H9 (cell line): ENCODE results near the gene FBN1. TPM values are rescaled to one million over a fixed set of nuclear protein-coding genes. Genes with fewer than 3 reads are reported as not detected.

Experiments
- DNase-seq: peaks from one replicate; pipeline ENCODE4 v3.0.0-alpha.2; 2017
- H2AFZ ChIP-seq: one replicate; pipeline ENCODE4 v1.6.1; 2013; ENCODE audit warnings: mild to moderate bottlenecking, low read length, control low read depth, moderate library complexity
- H2AK5ac ChIP-seq: 2 replicates; pipeline ENCODE4 v1.6.1; 2013; ENCODE audit warnings: low read length, control low read depth, mixed read lengths; ENCODE audit not compliant: insufficient read length
- H2BK120ac ChIP-seq: one replicate; pipeline ENCODE4 v1.6.1; 2013; ENCODE audit warnings: low read depth, mild to moderate bottlenecking, low read length, control low read depth, inconsistent platforms; ENCODE audit not compliant: poor library complexity, severe bottlenecking
- H2BK12ac ChIP-seq: 2 replicates; pipeline ENCODE4 v1.6.1; 2013; ENCODE audit warnings: low read length, control low read depth, mixed read lengths, low read depth; ENCODE audit not compliant: insufficient read length
- H2BK15ac ChIP-seq: 2 replicates; pipeline ENCODE4 v1.6.1; 2013; ENCODE audit warnings: low read depth, low read length, control low read depth
- H2BK20ac ChIP-seq: one replicate; pipeline ENCODE4 v1.6.1; 2013; ENCODE audit warnings: low read depth, mild to moderate bottlenecking, low read length, control low read depth, inconsistent platforms; ENCODE audit not compliant: poor library complexity, severe bottlenecking
- H2BK5ac ChIP-seq: 2 replicates; pipeline ENCODE4 v1.6.1; 2013; ENCODE audit warnings: low read length, control low read depth, mixed read lengths; ENCODE audit not compliant: insufficient read length
- H3K14ac ChIP-seq: 2 replicates; pipeline ENCODE4 v1.6.1; 2013; ENCODE audit warnings: low read length, control low read depth; ENCODE audit not compliant: insufficient read depth
- H3K18ac ChIP-seq: 2 replicates; pipeline ENCODE4 v1.6.1; 2013; ENCODE audit warnings: low read depth, mild to moderate bottlenecking, mixed read lengths, low read length, control low read depth; ENCODE audit not compliant: insufficient read length
- H3K23ac ChIP-seq: 2 replicates; pipeline ENCODE4 v1.6.1; 2013; ENCODE audit warnings: low read length, control low read depth, mixed read lengths, low read depth; ENCODE audit not compliant: insufficient read length
- H3K23me2 ChIP-seq: 2 replicates; pipeline ENCODE4 v1.6.1; 2013; ENCODE audit warnings: low read depth, mild to moderate bottlenecking, mixed read lengths, low read length, control low read depth; ENCODE audit not compliant: insufficient read length, poor library complexity, severe bottlenecking
- H3K27ac ChIP-seq: 2 replicates; pipeline ENCODE4 v1.5.1; 2013; ENCODE audit warnings: low read length, control low read depth, mixed read lengths, low read depth; ENCODE audit not compliant: insufficient read length
- H3K27me3 ChIP-seq: 2 replicates; pipeline ENCODE4 v1.6.1; 2013; ENCODE audit warnings: low read length, control low read depth, inconsistent platforms; ENCODE audit not compliant: insufficient read depth
- H3K4ac ChIP-seq: 2 replicates; pipeline ENCODE4 v1.6.1; 2013; ENCODE audit warnings: low read depth, mild to moderate bottlenecking, control low read depth, inconsistent platforms, low read length, moderate library complexity
- H3K4me1 ChIP-seq: 2 replicates; pipeline ENCODE4 v1.6.1; 2013; ENCODE audit warnings: low read length, control low read depth, inconsistent platforms; ENCODE audit not compliant: insufficient read depth
- H3K4me2 ChIP-seq: 2 replicates; pipeline ENCODE4 v1.6.1; 2013; ENCODE audit warnings: low read length, control low read depth, mixed read lengths; ENCODE audit not compliant: insufficient read length, insufficient read depth
- H3K56ac ChIP-seq: 2 replicates; pipeline ENCODE4 v1.6.1; 2013; ENCODE audit warnings: low read depth, mild to moderate bottlenecking, mixed read lengths, low read length, control low read depth; ENCODE audit not compliant: insufficient read length
- H3K79me1 ChIP-seq: 2 replicates; pipeline ENCODE4 v1.6.1; 2013; ENCODE audit warnings: low read depth, mild to moderate bottlenecking, moderate library complexity, low read length, control low read depth, inconsistent platforms; ENCODE audit not compliant: insufficient read depth, poor library complexity, severe bottlenecking
- H3K79me2 ChIP-seq: 2 replicates; pipeline ENCODE4 v1.6.1; 2013; ENCODE audit warnings: low read length, control low read depth, inconsistent platforms; ENCODE audit not compliant: insufficient read depth
- H3K9ac ChIP-seq: 2 replicates; pipeline ENCODE4 v1.6.1; 2013; ENCODE audit warnings: low read length, control low read depth, mixed read lengths; ENCODE audit not compliant: insufficient read length; ENCODE audit errors: extremely low read depth
- H3K9me3 ChIP-seq: one replicate; pipeline ENCODE4 v1.6.1; 2013; ENCODE audit warnings: low read depth, low read length, inconsistent platforms; ENCODE audit not compliant: control insufficient read depth
- H3T11ph ChIP-seq: one replicate; pipeline ENCODE4 v1.6.1; 2013; ENCODE audit warnings: mild to moderate bottlenecking, low read length, control low read depth, inconsistent platforms
- H4K20me1 ChIP-seq: one replicate; pipeline ENCODE4 v1.6.1; 2013; ENCODE audit not compliant: control insufficient read depth, insufficient read length, insufficient read depth
- H4K5ac ChIP-seq: 2 replicates; pipeline ENCODE4 v1.6.1; 2013; ENCODE audit warnings: low read depth, mild to moderate bottlenecking, mixed read lengths, low read length, control low read depth; ENCODE audit not compliant: insufficient read length
- H4K8ac ChIP-seq: replicated peaks from 2 replicates; pipeline ENCODE4 v1.6.1; 2013; ENCODE audit warnings: low read length, control low read depth, mixed read lengths, low read depth; ENCODE audit not compliant: insufficient read length
- H4K91ac ChIP-seq: 2 replicates; pipeline ENCODE4 v1.6.1; 2013; ENCODE audit warnings: low read depth, mild to moderate bottlenecking, moderate library complexity, mixed read lengths, low read length, control low read depth; ENCODE audit not compliant: insufficient read length
- H3K27ac Mint-ChIP-seq, 3 experiments: 2 replicates in 2 of 3; 3 replicates in 1 of 3; pipeline ENCODE4 v1.8.0; 2020 to 2021; ENCODE audit warnings: mixed read lengths in 3 of 3, mild to moderate bottlenecking in 1 of 3, moderate library complexity in 1 of 3
- H3K27me3 Mint-ChIP-seq: 2 replicates; pipeline ENCODE4 v1.8.0; 2021; ENCODE audit warnings: low read depth, mild to moderate bottlenecking, moderate library complexity, mixed read lengths
- H3K36me3 Mint-ChIP-seq, 3 experiments: 2 replicates in 2 of 3; 3 replicates in 1 of 3; pipeline ENCODE4 v1.8.0; 2020 to 2021; ENCODE audit warnings: low read depth in 3 of 3, mixed read lengths in 3 of 3; ENCODE audit not compliant: insufficient read depth in 1 of 3
- H3K4me1 Mint-ChIP-seq, 2 experiments: 2 replicates each; pipeline ENCODE4 v1.8.0; 2020; ENCODE audit warnings: mixed read lengths in 2 of 2
- H3K4me3 Mint-ChIP-seq, 2 experiments: 2 replicates in 1 of 2; 3 replicates in 1 of 2; pipeline ENCODE4 v1.8.0; 2020 to 2021; ENCODE audit warnings: mild to moderate bottlenecking in 2 of 2, mixed read lengths in 2 of 2, moderate library complexity in 1 of 2
- H3K9me3 Mint-ChIP-seq, 2 experiments: 2 replicates in 1 of 2; 3 replicates in 1 of 2; pipeline ENCODE4 v1.8.0; 2020; ENCODE audit warnings: mild to moderate bottlenecking in 2 of 2, mixed read lengths in 2 of 2, moderate library complexity in 1 of 2
- CTCF ChIP-seq: fragments of 200-600 bp; sonication (generic); conservative IDR thresholded peaks from 3 replicates; pipeline ENCODE4 v1.8.0; 2021; ENCODE audit warnings: antibody characterized with exemption, mild to moderate bottlenecking
- WGBS: extraction: QIAGEN DNeasy Blood & Tissue Kit; methylation state at CpG from one replicate; pipeline ENCODE4 v1.1.7; 2013; ENCODE audit warnings: missing lambda C conversion rate, low lambda C conversion rate, mixed read lengths; ENCODE audit not compliant: insufficient read length; ENCODE audit errors: extremely low coverage; 5-methylcytosine and 5-hydroxymethylcytosine counted together
- total RNA-seq: library from RNA; stranded (reverse); gene quantifications from 2 replicates; pipeline ENCODE4 v1.2.1, GENCODE V29; 2021

Gene FBN1
- total RNA-seq, 1 experiment from 2014 or later, result 3.6 TPM

- H3K36me3 Mint-ChIP-seq, result no peaks in the 10 kb centered on the region
- Histone ChIP-seq H2BK15ac (no peak overlapping the region), H2BK12ac (no peak overlapping the region), H3K4me2 (no peak overlapping the region), H3K27me3 (no peaks in the 10 kb centered on the region), H4K8ac (no peak overlapping the region), H3K23me2 (no peaks in the 10 kb centered on the region), H3K79me1 (no peaks in the 10 kb centered on the region), H3K79me2 (no peaks in the 10 kb centered on the region), H3T11ph (no peak overlapping the region), H3K23ac (no peak overlapping the region), H3K4me1 (no peaks in the 10 kb centered on the region), H4K5ac (no peak overlapping the region), H3K4ac (no peak overlapping the region), H2AK5ac (no peak overlapping the region), H4K20me1 (no peaks in the 10 kb centered on the region), H3K9me3 (no peaks in the 10 kb centered on the region), H2BK120ac (no peak overlapping the region), H3K14ac (no peak overlapping the region), H3K18ac (no peak overlapping the region), H3K27ac (no peak overlapping the region), H4K91ac (no peak overlapping the region), H2BK20ac (no peak overlapping the region), H3K9ac (no peak overlapping the region), H3K56ac (no peak overlapping the region), H2BK5ac (no peak overlapping the region), H2AFZ (no peak overlapping the region)
- WGBS, result no CpG with 5 or more reads among the region's 4 CpGs
- no peaks in the 10 kb centered on the region for H3K27me3 Mint-ChIP-seq
- no peak for TF ChIP-seq CTCF
- H3K4me1 Mint-ChIP-seq, result no peaks in the 10 kb centered on the region
- DNase-seq, result no peak
- no peaks in the 10 kb centered on the region for H3K9me3 Mint-ChIP-seq
- peak overlapping the region in 1 of 3 experiments; percentile 27; a peak in 2 of 7 replicates for H3K27ac Mint-ChIP-seq
- H3K4me3 Mint-ChIP-seq, result no peak overlapping the region
These were observed 257.3 kb downstream of the FBN1 start for GRCh38 chr15:48388016-48388851.
